ENCODE measurements around the gene MPP4.

Gene MPP4

GRCh38 chr2:201698588-201699226 is at the start of gene MPP4:
MPP4 (minus strand) TSS chr2:201698644; CDS start chr2:201693954, 4,690 bp downstream.
- peak within 1 kb of the TSS; percentile 23; the same call in 1 of the 2 replicates for H3K4me3 ChIP-seq (ENCODE audit: low read depth, low read length)
- H3K27me3 ChIP-seq (ENCODE audit: control insufficient read depth, insufficient read depth, low read length), result no peaks in the 10 kb centered on the region
- H3K9me3 ChIP-seq (ENCODE audit: control insufficient read depth, insufficient read depth, low read length), result no peaks in the 10 kb centered on the region
- H3K4me1 ChIP-seq (ENCODE audit: control insufficient read depth, insufficient read depth, low read length), result peaks cover 54% of the 10 kb centered on the region
- H3K36me3 ChIP-seq (ENCODE audit: control insufficient read depth, insufficient read depth, low read length), result peaks cover 20% of the 10 kb centered on the region
- H3K9ac ChIP-seq (ENCODE audit: low read depth, low read length), result peak within 1 kb of the TSS; percentile 34; the same call in 1 of the 2 replicates
- H3K27ac ChIP-seq (ENCODE audit: low read depth, low read length), result peak within 1 kb of the TSS; percentile 37

GRCh38 chr2:201746551-201746950 is 48.1 kb upstream of the MPP4 start:
- peaks cover 72% of the 10 kb centered on the region for H3K36me3 ChIP-seq (ENCODE audit: control insufficient read depth, insufficient read depth, low read length)
- no peak overlapping the region for H3K9ac ChIP-seq (ENCODE audit: low read depth, low read length)
- H3K9me3 ChIP-seq (ENCODE audit: control insufficient read depth, insufficient read depth, low read length), result no peaks in the 10 kb centered on the region
- H3K4me1 ChIP-seq (ENCODE audit: control insufficient read depth, insufficient read depth, low read length), result no peaks in the 10 kb centered on the region
- no peaks in the 10 kb centered on the region for H3K27me3 ChIP-seq (ENCODE audit: control insufficient read depth, insufficient read depth, low read length)
- no peak overlapping the region for H3K4me3 ChIP-seq (ENCODE audit: low read depth, low read length)
- H3K27ac ChIP-seq (ENCODE audit: low read depth, low read length), result no peak overlapping the region

GRCh38 chr2:201735486-201735885 is 37.0 kb upstream of the MPP4 start:
- H3K9ac ChIP-seq (ENCODE audit: low read depth, low read length), result no peak overlapping the region
- no peak overlapping the region for H3K4me3 ChIP-seq (ENCODE audit: low read depth, low read length)
- peaks cover 61% of the 10 kb centered on the region for H3K36me3 ChIP-seq (ENCODE audit: control insufficient read depth, insufficient read depth, low read length)
- H3K27ac ChIP-seq (ENCODE audit: low read depth, low read length), result no peak overlapping the region
- no peaks in the 10 kb centered on the region for H3K9me3 ChIP-seq (ENCODE audit: control insufficient read depth, insufficient read depth, low read length)
- H3K4me1 ChIP-seq (ENCODE audit: control insufficient read depth, insufficient read depth, low read length), result peaks cover 7% of the 10 kb centered on the region; the same call in 1 of the 2 replicates
- H3K27me3 ChIP-seq (ENCODE audit: control insufficient read depth, insufficient read depth, low read length), result no peaks in the 10 kb centered on the region

GRCh38 chr2:201734111-201734510 is 35.7 kb upstream of the MPP4 start:
- Histone ChIP-seq H3K27me3 (ENCODE audit: control insufficient read depth, insufficient read depth, low read length) (no peaks in the 10 kb centered on the region), H3K4me1 (ENCODE audit: control insufficient read depth, insufficient read depth, low read length) (peaks cover 7% of the 10 kb centered on the region; the same call in 1 of the 2 replicates), H3K9me3 (ENCODE audit: control insufficient read depth, insufficient read depth, low read length) (no peaks in the 10 kb centered on the region), H3K4me3 (ENCODE audit: low read depth, low read length) (no peak overlapping the region), H3K27ac (ENCODE audit: low read depth, low read length) (no peak overlapping the region), H3K9ac (ENCODE audit: low read depth, low read length) (no peak overlapping the region), H3K36me3 (ENCODE audit: control insufficient read depth, insufficient read depth, low read length) (peaks cover 54% of the 10 kb centered on the region)

GRCh38 chr2:201733544-201733943 is 35.1 kb upstream of the MPP4 start:
- no peaks in the 10 kb centered on the region for H3K9me3 ChIP-seq (ENCODE audit: control insufficient read depth, insufficient read depth, low read length)
- H3K27ac ChIP-seq (ENCODE audit: low read depth, low read length), result no peak overlapping the region
- peaks cover 56% of the 10 kb centered on the region for H3K36me3 ChIP-seq (ENCODE audit: control insufficient read depth, insufficient read depth, low read length)
- no peaks in the 10 kb centered on the region for H3K27me3 ChIP-seq (ENCODE audit: control insufficient read depth, insufficient read depth, low read length)
- peaks cover 7% of the 10 kb centered on the region; the same call in 1 of the 2 replicates for H3K4me1 ChIP-seq (ENCODE audit: control insufficient read depth, insufficient read depth, low read length)
- H3K9ac ChIP-seq (ENCODE audit: low read depth, low read length), result no peak overlapping the region
- no peak overlapping the region for H3K4me3 ChIP-seq (ENCODE audit: low read depth, low read length)

GRCh38 chr2:201730651-201731285 is 32.3 kb upstream of the MPP4 start:
- Histone ChIP-seq H3K36me3 (ENCODE audit: control insufficient read depth, insufficient read depth, low read length) (peaks cover 68% of the 10 kb centered on the region), H3K27me3 (ENCODE audit: control insufficient read depth, insufficient read depth, low read length) (no peaks in the 10 kb centered on the region), H3K9me3 (ENCODE audit: control insufficient read depth, insufficient read depth, low read length) (no peaks in the 10 kb centered on the region), H3K4me1 (ENCODE audit: control insufficient read depth, insufficient read depth, low read length) (peaks cover 7% of the 10 kb centered on the region; the same call in 1 of the 2 replicates), H3K27ac (ENCODE audit: low read depth, low read length) (no peak overlapping the region), H3K9ac (ENCODE audit: low read depth, low read length) (no peak overlapping the region), H3K4me3 (ENCODE audit: low read depth, low read length) (no peak overlapping the region)

- no peaks in the 10 kb centered on the region for H3K4me1 ChIP-seq (ENCODE audit: control insufficient read depth, insufficient read depth, low read length)
- no peak overlapping the region for H3K9ac ChIP-seq (ENCODE audit: low read depth, low read length)
- H3K36me3 ChIP-seq (ENCODE audit: control insufficient read depth, insufficient read depth, low read length), result peaks cover 55% of the 10 kb centered on the region
Measured at GRCh38 chr2:201715459-201715858, 17.0 kb upstream of the MPP4 start.

GRCh38 chr2:201712726-201713125 is 14.3 kb upstream of the MPP4 start:
- Histone ChIP-seq H3K9me3 (ENCODE audit: control insufficient read depth, insufficient read depth, low read length) (no peaks in the 10 kb centered on the region), H3K4me3 (ENCODE audit: low read depth, low read length) (no peak overlapping the region), H3K27ac (ENCODE audit: low read depth, low read length) (no peak overlapping the region), H3K9ac (ENCODE audit: low read depth, low read length) (no peak overlapping the region), H3K4me1 (ENCODE audit: control insufficient read depth, insufficient read depth, low read length) (no peaks in the 10 kb centered on the region), H3K36me3 (ENCODE audit: control insufficient read depth, insufficient read depth, low read length) (peaks cover 81% of the 10 kb centered on the region), H3K27me3 (ENCODE audit: control insufficient read depth, insufficient read depth, low read length) (no peaks in the 10 kb centered on the region)

More at GRCh38 chr2:201715459-201715858, 17.0 kb upstream of the MPP4 start:
- Histone ChIP-seq H3K27me3 (ENCODE audit: control insufficient read depth, insufficient read depth, low read length) (no peaks in the 10 kb centered on the region), H3K9me3 (ENCODE audit: control insufficient read depth, insufficient read depth, low read length) (no peaks in the 10 kb centered on the region), H3K4me3 (ENCODE audit: low read depth, low read length) (no peak overlapping the region), H3K27ac (ENCODE audit: low read depth, low read length) (no peak overlapping the region)

- Histone ChIP-seq H3K27ac (ENCODE audit: low read depth, low read length) (no peak overlapping the region), H3K9me3 (ENCODE audit: control insufficient read depth, insufficient read depth, low read length) (no peaks in the 10 kb centered on the region), H3K9ac (ENCODE audit: low read depth, low read length) (no peak overlapping the region), H3K27me3 (ENCODE audit: control insufficient read depth, insufficient read depth, low read length) (no peaks in the 10 kb centered on the region), H3K36me3 (ENCODE audit: control insufficient read depth, insufficient read depth, low read length) (peaks cover 92% of the 10 kb centered on the region), H3K4me3 (ENCODE audit: low read depth, low read length) (no peak overlapping the region), H3K4me1 (ENCODE audit: control insufficient read depth, insufficient read depth, low read length) (no peaks in the 10 kb centered on the region)
Measured at GRCh38 chr2:201709747-201710146, 11.3 kb upstream of the MPP4 start.

- Histone ChIP-seq H3K4me3 (ENCODE audit: low read depth, low read length) (no peak overlapping the region), H3K9me3 (ENCODE audit: control insufficient read depth, insufficient read depth, low read length) (no peaks in the 10 kb centered on the region), H3K27me3 (ENCODE audit: control insufficient read depth, insufficient read depth, low read length) (no peaks in the 10 kb centered on the region), H3K27ac (ENCODE audit: low read depth, low read length) (no peak overlapping the region), H3K36me3 (ENCODE audit: control insufficient read depth, insufficient read depth, low read length) (peaks cover 92% of the 10 kb centered on the region), H3K4me1 (ENCODE audit: control insufficient read depth, insufficient read depth, low read length) (no peaks in the 10 kb centered on the region), H3K9ac (ENCODE audit: low read depth, low read length) (no peak overlapping the region)
Measured at GRCh38 chr2:201709049-201709448, 10.6 kb upstream of the MPP4 start.

- Histone ChIP-seq H3K4me3 (ENCODE audit: low read depth, low read length) (no peak overlapping the region), H3K36me3 (ENCODE audit: control insufficient read depth, insufficient read depth, low read length) (peaks cover 92% of the 10 kb centered on the region), H3K27me3 (ENCODE audit: control insufficient read depth, insufficient read depth, low read length) (no peaks in the 10 kb centered on the region)
Measured at GRCh38 chr2:201707753-201708152, 9.3 kb upstream of the MPP4 start.

More at GRCh38 chr2:201707753-201708152, 9.3 kb upstream of the MPP4 start:
- Histone ChIP-seq H3K4me1 (ENCODE audit: control insufficient read depth, insufficient read depth, low read length) (no peaks in the 10 kb centered on the region), H3K9ac (ENCODE audit: low read depth, low read length) (no peak overlapping the region), H3K27ac (ENCODE audit: low read depth, low read length) (no peak overlapping the region), H3K9me3 (ENCODE audit: control insufficient read depth, insufficient read depth, low read length) (no peaks in the 10 kb centered on the region)

All from HUES48 (cell line).